GM18519 (cell line): ENCODE measurements around the gene SLC25A19.
"Not testable (repeated sequence)": the region's sequence is repeated elsewhere in the genome, so short reads cannot be mapped to it uniquely, and the experiment has no call there.

Source experiments
- ATAC-seq: cut with Tn5 transposase; IDR thresholded peaks from one replicate; pipeline ENCODE4 v1.9.1; 2021; ENCODE audit warnings: mild to moderate bottlenecking, moderate library complexity; ENCODE audit not compliant: unreplicated experiment, low FRiP score

The SLC25A19 gene

GRCh38 chr17:75307957-75308731 is 18.9 kb upstream of the SLC25A19 start:
- ATAC-seq: no peak

GRCh38 chr17:75301502-75302206 is 12.4 kb upstream of the SLC25A19 start:
- no peak for ATAC-seq

- ATAC-seq: no peak
Observed at GRCh38 chr17:75301049-75301448, 11.8 kb upstream of the SLC25A19 start.

GRCh38 chr17:75300280-75300679 is 11.0 kb upstream of the SLC25A19 start:
- ATAC-seq: no peak

- peak; percentile 51 for ATAC-seq
Observed at GRCh38 chr17:75295201-75296158, 6.2 kb upstream of the SLC25A19 start.

GRCh38 chr17:75292810-75293448 is 3.7 kb upstream of the SLC25A19 start:
- ATAC-seq: not testable (repeated sequence)

- ATAC-seq: peak; percentile 16
Observed at GRCh38 chr17:75289832-75290337, 652 bp upstream of the SLC25A19 start.

- ATAC-seq: peak; percentile 0
Observed at GRCh38 chr17:75288770-75289114, 491 bp downstream of the SLC25A19 start.

- no peak for ATAC-seq
Observed at GRCh38 chr17:75288359-75288758, 874 bp downstream of the SLC25A19 start.

GRCh38 chr17:75287221-75287620 is 2.0 kb downstream of the SLC25A19 start:
- no peak for ATAC-seq

DNA sequence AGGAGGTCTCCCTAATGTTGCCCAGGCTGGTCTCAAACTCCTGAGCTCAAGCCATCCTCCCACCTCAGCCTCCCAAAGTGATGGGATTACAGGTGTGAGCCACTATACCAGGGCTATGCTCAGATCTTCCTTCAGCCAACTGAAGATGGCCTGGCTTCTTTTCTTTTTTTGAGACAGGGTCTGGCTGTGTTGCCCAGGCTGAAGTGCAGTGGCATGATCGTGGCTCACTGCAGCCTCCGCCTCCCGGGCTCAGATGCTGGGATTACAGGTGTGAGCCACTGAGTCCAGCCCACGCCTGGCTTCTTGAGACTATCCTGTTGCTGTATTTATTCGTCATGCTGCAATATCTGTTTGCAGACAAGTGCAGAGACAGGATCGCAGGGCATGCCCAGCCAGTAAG is 4.1 kb downstream of the SLC25A19 start:
- ATAC-seq: no peak

DNA sequence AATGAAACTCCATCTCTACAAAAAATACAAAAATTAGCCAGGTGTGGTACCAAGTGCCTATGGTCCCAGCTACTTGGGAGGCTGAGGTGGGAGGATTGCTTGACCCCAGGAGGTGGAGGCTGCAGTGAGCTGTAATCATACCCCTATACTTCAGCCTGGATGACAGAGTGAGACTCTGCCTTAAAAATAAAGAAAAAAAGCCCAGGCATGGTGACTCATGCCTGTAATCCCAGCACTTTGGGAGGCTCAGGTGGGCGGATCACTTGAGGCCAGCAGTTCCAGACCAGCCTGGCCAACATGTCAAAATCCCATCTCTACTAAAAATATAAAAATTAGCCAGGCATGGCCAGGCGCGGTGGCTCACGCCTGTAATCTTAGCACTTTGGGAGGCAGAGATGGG is 9.0 kb downstream of the SLC25A19 start:
- not testable (repeated sequence) for ATAC-seq

DNA sequence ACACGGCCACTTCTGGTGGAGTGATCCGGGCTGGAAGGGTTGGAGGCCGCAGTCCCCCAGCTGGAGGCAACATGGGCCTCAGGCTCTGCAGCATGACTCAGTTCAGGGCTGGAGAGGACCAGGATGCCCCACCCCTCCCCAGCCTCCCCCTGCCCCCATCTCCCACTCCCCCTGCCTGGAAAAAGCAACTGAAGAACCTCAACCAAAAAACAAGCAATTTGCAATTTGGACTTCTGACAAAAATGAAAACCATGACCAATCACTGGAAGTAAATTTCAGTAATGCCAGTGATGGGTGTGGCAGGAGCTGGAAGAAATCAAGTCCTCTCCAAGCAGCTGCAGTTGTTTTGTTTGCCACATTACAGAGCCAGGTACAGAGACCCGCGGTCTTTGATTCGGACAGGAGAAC is 11.6 kb downstream of the SLC25A19 start:
- ATAC-seq: no peak

GRCh38 chr17:75273977-75274708 is 15.1 kb downstream of the SLC25A19 start:
- ATAC-seq: no peak

DNA sequence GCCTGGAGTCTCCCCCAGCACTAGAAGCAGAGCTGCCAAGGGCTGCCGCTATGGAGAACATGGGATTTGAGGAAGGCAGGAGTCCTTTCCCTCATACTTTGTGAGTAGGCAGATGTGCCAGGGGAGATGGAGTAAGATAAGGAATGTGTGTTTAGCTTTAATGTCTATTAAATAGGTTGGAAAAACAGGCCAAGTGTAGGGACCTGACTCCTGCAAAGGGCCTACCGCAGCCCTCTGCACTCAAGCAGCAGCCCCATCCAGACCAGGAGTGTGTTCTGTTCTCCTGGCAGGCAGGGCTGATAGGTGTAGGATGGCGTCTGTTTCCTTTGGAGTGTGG is 16.4 kb downstream of the SLC25A19 start:
- ATAC-seq: no peak

DNA sequence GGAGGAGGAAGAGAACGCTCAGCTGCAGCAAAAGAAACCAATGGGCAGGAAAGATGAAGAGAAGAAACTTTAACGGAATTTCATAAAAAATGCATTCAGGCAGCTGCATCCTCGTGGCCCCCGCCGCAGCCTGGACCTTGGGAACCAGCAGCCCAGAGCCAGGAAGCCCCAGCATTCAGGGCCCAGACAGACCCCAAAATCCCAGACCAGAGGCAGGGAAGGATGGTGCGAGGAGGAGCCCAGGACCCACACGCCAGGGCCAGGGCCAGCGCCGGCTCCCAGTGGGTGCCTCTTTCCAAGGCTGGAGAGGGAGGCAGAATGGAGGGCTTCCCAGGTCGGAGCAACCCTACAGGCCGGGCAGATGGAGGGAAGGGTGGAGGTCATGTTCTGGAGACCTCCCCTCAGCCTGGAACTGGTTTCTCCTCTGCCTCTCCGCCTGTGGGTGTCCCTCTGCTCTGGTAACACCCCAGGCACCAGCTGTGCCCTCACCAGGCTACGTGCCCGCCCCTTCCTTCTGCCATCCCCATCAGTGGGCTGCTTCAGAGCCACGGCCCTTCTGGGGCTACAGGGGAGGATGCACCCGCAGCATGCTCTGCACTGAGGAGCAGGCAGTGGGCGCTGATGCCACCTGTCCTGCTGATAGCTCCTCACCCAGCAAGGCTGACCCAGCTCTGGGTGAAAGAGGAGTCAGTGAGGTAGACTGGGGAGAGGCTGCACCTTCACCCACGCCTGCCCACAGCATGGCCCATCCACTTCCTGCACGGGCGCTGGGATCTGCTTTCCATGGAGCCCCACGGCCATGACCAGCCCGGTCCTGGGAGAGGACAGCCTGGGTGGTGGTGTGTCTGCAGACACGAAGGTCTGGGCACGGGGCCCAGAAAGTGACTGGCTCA is 17.0 kb downstream of the SLC25A19 start:
- ATAC-seq: no peak

- peak; percentile 45 for ATAC-seq
Observed at GRCh38 chr17:75271233-75271954, 17.8 kb downstream of the SLC25A19 start.

GRCh38 chr17:75270966-75271232 is 18.3 kb downstream of the SLC25A19 start, which contains the start of gene MIF4GD:
Gene MIF4GD (minus strand): TSS chr17:75271231. CDS start chr17:75270195, 1,036 bp downstream.
- ATAC-seq: no peak
